OCI-M1 (cell line): ENCODE measurements around the gene WDR6.
A peak's percentile ranks its signal among the peaks of the same experiment; 100 is the strongest.

Experiments
- DNase-seq: peaks from one replicate; lab custom pipeline; 2025; lab: John Stamatoyannopoulos, UW

WDR6 gene

DNA sequence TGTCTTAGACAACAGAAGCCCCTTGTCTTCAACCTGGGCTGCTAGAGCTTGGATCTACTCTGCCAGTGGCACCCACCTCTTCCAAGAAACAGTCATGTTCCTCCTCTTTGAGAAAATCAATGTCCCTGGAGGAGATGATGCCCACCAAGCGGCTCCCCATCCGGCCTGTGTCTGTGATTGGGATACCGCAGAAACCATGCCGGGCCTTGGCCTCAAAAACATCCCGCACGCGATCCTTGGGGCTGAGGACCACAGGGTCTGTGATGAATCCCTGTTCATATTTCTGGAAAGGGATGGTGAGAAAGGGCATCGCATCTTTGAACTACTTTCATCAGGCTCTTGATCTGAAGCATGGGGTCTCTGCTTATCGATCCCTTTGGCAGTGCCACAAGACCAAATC is 20.4 kb downstream of the WDR6 start:
- DNase-seq = no peak

- DNase-seq = no peak
These were observed 21.1 kb downstream of the WDR6 start for GRCh38 chr3:49028298-49028672.

DNA sequence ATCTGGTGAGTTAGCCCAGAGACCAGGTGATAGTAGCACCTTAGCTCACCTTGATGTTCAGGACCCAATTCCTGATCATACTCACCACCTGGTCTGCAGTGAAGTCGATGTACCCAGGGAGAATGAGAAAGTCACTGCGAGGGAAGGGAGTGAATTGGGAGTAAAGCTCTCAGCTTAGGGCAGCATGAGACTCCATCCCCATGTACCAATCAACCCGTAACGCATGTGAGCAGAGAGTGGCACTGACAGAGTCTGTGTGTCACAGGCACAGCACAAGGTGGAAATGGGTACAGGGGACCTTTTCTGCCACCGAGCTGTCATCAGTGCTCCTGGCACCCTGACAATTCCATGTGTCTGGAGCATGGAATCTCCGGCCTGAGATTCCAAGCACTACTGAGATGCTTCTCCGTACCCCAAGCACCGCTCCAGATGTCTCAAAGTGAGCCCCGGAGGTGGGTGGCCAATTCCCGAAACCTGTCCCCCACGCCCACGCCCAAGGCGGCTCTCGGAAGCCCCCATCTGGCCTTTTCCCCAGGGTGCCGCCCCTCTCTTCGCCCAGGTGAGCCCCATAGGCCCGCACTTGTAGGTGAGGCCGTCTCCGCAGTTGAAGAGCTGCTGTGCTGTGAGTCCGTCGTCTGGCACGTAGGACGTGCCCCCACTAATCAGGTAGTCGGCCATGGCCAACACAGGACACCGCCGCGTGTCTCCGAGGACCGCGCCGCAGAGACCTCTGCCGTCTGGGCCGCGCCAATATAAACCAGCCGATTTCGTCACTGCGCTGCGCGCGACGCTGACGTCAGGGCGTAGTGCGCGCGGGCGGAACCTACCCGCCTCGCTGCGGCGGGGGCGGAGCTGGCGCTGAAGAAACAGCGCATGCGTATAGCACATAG is 21.7 kb downstream of the WDR6 start, which contains the start of gene IMPDH2:
IMPDH2 (minus strand) TSS at position 726 of the 890 bp plus-strand sequence; CDS start at position 678, 48 bp downstream.
- DNase-seq = peak; percentile 94

- no peak for DNase-seq
These were observed 22.3 kb downstream of the WDR6 start for GRCh38 chr3:49029563-49029884.

GRCh38 chr3:49030321-49030720 is 23.1 kb downstream of the WDR6 start:
- no peak for DNase-seq

DNA sequence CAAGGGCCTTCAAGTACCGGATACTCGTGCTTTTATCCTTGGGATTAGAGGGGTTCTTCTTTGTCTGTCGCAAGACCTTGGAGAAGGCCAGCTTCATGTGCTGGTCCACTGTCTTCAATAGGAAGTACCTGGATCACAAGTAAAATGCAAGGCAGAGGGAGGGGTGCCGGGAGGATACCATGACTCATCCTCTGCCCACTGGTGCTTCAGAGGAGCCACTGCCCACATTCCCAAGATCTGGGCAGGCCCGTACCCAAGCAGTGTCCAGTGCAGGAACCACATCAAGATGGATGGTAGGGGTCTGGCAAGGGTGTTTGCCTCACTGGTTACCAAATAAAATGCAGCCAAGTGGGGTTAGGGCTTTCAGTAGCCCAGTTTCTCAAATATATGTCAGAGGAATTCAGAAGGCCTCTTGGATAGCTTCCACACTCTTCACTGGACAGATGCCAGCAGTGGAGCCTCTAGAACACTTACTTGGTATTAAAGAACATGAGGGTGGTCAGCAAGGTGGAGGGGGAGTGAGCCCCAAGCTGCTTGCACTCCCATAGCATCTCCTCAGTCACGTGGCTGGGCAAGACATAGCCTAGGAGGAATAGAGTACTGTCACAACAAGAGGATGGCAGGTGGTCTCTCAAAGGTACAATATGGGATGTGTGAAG is 25.6 kb downstream of the WDR6 start:
- DNase-seq = no peak

- no peak for DNase-seq
These were observed 27.5 kb downstream of the WDR6 start for GRCh38 chr3:49034650-49035049.

- DNase-seq = no peak
These were observed 28.1 kb downstream of the WDR6 start for GRCh38 chr3:49035281-49035680.

DNA sequence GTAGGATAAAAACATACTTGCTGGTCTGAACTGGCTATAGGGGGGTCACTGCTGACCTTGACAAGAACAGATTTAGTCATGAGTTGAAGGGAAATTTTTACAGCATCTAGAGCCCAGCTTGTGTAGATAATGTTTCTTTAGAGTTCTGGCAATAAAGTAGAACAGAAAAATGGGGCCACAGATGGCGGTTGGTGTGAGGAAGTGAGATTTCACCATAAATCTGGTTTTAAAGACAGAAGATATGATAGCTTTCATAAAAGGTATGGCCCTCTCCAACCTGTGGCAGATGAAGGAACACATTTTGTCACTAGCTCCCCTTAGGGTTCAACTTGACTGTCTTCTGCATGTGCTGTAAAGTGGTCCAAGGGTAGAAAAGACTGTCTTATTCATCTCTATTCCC is 46.4 kb downstream of the WDR6 start:
- DNase-seq = no peak

GRCh38 chr3:49054344-49054862 is 47.2 kb downstream of the WDR6 start:
- DNase-seq = no peak

GRCh38 chr3:49057268-49057667 is 50.1 kb downstream of the WDR6 start:
- no peak for DNase-seq

GRCh38 chr3:49058011-49058410 is 50.8 kb downstream of the WDR6 start:
- no peak for DNase-seq
